ENCODE measurements around the gene ZACN.
"Not testable (repeated sequence)": the region's sequence is repeated elsewhere in the genome, so short reads cannot be mapped to it uniquely, and the experiment has no call there.

ZACN gene

DNA sequence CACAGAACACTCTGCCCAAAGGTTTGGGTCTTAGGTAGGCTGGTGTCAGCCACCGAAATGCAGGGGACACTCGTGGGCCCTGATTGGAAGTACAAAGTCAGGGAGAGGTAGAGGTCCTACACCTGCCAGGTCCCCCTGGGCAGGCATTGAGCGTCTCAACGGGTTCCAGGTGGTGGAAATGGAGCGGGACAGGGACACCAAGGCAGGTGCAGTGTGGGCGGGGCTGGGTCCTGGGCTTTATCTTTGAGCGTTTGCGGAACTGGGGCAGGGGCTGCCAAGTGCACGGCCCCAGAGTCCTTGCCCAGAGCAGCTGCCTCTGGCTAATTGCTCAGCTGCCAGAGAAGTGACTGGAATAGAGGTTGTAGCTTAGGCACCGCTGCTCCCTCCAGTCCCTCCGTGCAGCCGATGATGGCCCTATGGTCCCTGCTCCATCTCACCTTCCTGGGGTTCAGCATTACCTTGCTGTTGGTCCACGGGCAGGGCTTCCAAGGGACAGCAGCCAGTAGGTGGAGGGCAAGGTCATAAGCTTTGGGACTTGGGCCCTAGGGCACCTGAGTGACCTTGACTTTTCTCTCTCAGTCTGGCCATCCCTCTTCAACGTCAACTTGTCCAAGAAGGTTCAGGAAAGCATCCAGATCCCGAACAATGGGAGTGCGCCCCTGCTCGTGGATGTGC lies at the start of gene ZACN:
TSS of gene ZACN (plus strand) at position 323 of the 675 bp plus-strand sequence. CDS start at position 406, 83 bp downstream.
- DNase-seq, result no peak

GRCh38 chr17:76032073-76032779 lies 46.8 kb upstream of the ZACN start:
- no peak for DNase-seq

GRCh38 chr17:76032780-76033108 lies 46.2 kb upstream of the ZACN start:
- no peak for DNase-seq

- no peak for DNase-seq
Observed at GRCh38 chr17:76033139-76033538, 45.8 kb upstream of the ZACN start.

DNA sequence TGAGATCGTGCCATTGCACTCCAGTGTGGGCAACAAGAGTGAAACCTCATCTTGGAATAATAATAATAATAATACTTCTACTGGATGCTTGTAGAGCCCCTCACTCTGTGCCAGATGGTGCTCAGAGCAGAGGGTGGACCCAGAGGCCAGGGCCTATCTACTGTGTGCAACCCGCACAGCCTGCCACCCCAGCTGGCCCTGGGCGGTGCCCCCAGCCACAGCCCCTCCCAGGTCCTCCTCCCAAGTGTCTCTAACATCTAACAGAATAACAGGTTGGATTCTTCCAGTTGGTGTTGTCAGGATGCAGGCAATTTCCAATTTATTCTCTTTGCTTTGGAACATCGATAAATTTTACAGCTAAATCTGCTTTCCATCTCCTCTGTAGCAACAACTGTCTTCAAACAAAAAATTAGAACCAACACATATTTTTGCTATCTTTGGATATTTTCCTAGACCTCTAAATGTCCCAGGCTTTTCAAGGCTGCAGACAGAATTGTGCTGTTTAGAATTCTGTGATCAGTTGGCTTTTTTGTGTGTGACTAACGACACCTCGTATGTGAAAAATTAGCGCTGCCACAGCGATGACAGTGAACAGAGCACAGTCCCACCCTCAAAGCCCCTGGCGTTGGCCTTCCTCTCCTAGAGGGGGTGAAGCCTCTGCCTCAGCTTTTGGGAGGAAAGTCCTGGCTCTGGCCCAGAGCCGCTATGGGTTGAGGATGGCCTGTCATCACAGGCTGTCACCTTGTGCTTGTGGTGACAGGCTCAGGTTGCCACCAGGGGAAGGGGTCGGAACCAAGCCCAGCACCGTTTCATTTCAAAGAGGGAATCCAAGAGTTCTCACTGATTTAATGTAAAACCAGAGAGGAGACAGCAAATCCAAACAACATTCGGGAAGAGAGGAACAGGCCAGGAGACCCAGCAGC lies 44.3 kb upstream of the ZACN start:
- no peak for DNase-seq

- DNase-seq, result no peak
Observed at GRCh38 chr17:76036497-76037261, 42.3 kb upstream of the ZACN start.

DNA sequence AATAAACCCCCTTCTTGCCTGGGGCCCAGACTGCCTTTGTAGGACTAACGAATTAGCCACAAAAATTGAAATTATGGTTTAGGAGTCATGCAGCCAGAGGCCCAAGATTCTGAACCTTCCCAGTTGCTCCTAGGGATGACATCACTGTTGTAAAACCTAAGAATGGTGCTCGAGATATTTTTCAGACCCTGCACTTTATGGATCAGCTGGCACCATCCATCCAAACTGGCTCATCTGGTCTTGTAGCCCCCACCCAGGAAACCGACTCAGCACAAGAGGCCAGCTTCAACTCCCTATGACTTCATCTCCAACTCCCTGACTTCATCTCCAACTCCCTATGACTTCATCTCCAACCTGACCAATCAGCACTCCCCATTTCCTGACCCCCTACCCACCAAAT lies 40.9 kb upstream of the ZACN start:
- no peak for DNase-seq

DNA sequence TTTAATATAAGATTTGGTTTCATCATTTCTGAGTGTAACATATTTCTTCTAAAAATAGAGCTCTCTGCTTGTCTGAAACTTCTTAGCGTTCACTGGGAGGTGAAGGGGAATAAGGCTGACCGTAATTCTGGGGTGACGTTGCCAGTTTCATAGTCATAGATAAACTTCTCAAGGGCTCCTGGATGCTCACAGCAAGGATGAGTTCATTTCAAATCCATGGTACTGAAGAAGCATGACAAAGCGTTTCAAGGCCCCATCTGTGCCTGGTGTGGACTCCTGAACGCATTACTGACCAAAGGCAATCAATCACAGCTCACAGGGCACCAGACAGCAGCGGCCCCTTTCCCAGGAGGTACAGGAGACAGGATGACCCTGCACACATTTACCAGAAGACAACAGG lies 39.9 kb upstream of the ZACN start:
- DNase-seq, result no peak

DNA sequence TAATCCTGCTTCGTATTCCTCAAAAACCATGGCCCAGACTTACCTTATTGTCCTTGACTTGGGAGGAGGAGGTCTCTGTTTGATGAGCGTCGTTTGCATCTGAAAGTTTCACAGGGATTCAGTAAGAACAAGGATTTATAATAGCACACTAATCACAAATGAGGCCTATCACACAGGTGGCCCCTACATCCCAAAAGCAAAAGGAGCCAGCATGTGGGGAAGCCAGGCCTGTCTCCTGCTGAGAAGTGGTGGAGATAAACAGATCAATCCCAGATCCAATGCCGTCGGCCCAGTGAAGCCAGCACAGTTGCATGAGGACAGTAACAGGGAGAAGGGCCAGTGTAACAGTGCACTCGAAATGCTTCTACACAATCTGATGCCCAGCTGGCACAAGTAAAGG lies 38.6 kb upstream of the ZACN start:
- DNase-seq, result no peak

DNA sequence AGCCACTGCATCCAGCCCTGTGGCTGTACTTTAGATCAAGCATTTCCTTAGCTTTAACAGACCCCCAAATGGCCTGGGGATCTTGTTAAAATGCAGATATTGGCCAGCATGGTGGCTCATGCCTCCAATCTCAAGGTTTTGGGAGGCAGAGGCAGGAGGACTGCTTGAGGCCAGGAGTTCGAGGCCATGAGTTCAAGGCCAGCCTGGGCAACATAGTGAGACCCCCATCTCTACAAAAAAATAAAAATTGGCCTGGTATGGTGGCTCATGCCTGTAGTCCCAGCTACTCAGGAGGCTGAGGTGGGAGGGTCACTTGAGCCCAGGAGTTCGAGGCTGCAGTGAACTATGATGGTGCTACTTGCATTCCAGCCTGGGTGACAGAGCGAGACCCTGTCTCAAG lies 36.1 kb upstream of the ZACN start:
- DNase-seq, result not testable (repeated sequence)

DNA sequence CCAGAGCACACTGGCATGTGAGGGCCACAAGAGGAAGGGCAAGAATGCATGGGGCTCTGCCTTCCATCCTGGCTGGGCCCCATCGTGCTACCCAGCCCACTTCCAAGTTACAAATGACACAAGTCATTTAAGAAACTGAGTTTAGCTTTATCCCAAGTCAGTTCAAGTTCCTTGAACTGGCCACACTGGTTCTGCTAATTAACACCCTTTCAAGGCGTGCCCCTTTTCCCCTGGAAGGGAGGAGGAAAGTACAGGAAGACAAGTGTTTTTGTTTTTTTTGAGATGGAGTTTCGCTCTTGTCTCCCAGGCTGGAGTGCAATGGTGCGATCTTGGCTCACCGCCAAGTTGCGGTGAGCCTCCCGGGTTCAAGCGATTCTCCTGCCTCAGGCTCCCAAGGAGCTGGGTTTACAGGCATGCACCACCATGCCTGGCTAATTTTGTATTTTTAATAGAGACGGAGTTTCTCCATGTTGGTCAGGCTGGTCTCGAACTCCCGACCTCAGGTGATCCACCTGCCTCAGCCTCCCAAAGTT lies 34.4 kb upstream of the ZACN start:
- DNase-seq, result not testable (repeated sequence)

- DNase-seq, result no peak
Observed at GRCh38 chr17:76046064-76046463, 32.9 kb upstream of the ZACN start.

DNA sequence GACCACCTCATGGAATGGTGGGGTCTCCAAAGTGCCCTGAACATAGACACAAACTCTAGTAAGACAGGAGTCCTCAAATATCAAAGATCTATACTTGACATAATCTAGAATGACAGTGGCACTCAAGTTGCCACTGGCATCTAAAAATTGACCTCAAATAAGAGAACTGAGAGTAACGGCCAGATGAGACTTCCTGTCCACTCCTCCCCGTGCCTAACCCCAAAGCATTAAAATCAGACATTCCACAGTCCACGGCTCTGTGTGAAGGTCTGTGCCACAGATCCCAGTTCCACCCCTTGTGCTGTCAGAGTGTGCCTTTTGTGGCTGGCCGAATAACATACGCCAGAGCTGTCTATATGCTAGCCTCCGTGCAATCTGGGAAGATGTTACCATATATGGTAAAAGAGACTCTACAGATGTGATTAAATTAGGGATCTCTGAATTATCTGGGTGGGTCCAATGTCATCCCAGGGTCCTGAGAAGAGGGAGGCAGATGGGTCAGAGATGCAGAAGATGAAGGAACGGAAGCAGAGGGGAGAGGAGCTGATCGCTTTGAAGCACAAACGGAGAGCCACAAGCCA lies 30.9 kb upstream of the ZACN start:
- no peak for DNase-seq

GRCh38 chr17:76048711-76049110 lies 30.3 kb upstream of the ZACN start:
- no peak for DNase-seq

DNA sequence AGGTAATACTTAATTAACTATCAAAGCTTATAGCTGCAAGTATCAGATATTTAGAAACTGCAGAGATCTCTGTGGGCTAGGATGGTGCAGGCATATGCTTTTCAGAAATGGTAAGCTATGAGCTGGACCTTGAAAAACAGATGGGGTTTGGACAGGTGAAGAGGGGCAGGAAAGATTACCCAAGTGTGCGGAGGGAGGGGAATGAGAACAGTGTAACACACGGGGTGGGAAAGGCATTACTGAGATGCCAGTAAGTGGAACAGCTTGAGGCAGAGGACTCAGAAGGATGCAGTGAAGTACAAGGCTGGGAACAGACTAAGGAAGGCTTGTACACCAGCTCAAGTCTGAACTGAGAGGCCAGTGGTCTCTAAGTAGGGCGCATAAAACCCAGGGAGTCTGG lies 29.7 kb upstream of the ZACN start:
- no peak for DNase-seq

- DNase-seq, result no peak
Observed at GRCh38 chr17:76049836-76050537, 29.0 kb upstream of the ZACN start.

GRCh38 chr17:76050538-76051467 lies 28.2 kb upstream of the ZACN start:
- DNase-seq, result no peak

- no peak for DNase-seq
Observed at GRCh38 chr17:76051561-76051960, 27.4 kb upstream of the ZACN start.

DNA sequence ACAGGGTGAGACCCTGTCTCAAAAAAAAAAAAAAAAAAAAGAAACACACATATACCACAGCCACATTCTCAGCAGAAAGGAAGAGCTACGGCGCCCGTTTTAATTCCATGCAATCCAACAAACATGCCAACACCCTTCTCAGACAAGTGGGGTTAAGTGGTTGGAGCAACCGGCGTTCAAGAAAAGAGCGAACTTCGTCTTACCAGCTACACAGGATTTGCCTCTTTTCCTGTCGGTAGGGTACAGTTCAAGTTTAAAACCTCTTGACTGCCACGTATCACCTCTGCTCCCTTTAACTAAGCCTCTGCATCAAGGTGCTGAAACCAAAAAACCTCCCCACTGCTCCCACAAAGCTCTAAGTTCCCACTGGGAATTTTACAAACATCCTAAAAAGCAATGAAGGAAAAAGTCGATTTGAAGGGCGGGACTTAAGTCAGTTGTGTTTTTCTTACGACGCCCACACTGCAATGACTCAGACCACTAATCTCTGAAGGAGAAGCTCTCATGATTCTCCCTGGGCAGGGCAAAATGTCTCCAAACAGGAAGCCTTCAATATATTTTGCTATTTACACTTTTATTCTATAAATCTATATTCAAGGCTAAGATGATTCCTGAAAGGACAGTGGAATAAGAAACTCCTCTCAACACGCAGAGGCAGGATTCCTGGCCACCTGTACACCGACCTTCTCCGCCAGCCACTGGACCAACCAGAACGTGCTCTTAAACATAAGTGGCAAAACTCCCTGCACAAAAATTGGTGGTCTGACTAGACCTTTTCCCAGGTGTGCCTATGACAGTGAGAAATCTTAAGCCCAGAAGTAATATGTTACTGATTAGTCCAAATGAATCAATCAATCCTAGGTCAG lies 25.5 kb upstream of the ZACN start:
- DNase-seq, result no peak

- DNase-seq, result no peak
Observed at GRCh38 chr17:76054112-76054476, 24.9 kb upstream of the ZACN start.

Data from activated CD4-positive, CD25-positive, alpha-beta regulatory T cell (primary cell).